A673 (cell line): ENCODE results near the gene SCGB1A1.

Source experiments
- EZH2 ChIP-seq: fragments of 200-600 bp; sonication (generic); IDR thresholded peaks from 2 replicates; pipeline ENCODE4 v1.6.1; 2017; ENCODE audit warnings: borderline replicate concordance, low read depth, mild to moderate bottlenecking, mixed read lengths, antibody characterized with exemption, low read length; ENCODE audit not compliant: poor library complexity, severe bottlenecking
- TF ChIP-seq, protein P1 (sequence below): fragments of 300-800, 200-600 bp; sonication (generic); conservative IDR thresholded peaks from 2 replicates; pipeline ENCODE4 v1.5.1; 2017; ENCODE audit warnings: low read depth, mild to moderate bottlenecking, antibody characterized with exemption, low read length, moderate library complexity, mixed read lengths

DNA sequence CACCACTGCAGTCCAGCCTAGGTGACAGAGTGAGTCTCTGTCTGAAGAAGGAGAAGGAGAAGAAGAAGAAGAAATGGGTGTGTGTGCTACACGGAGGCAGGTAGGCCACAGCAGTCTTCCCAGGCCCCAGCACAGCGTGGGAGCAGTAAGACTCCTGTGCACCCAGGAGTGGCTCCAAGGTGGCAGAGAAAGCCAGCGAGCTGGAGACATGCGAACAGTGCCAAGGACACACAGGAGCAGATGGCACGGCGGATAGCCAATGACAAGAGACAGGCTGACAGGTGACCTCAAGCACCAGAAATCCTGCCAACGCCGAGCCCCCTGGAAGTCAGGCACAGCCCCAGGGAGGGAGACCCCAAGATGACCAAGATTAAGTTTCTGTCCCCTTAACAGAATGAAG, 9.0 kb upstream of the SCGB1A1 start:
- TF ChIP-seq, protein P1, sequence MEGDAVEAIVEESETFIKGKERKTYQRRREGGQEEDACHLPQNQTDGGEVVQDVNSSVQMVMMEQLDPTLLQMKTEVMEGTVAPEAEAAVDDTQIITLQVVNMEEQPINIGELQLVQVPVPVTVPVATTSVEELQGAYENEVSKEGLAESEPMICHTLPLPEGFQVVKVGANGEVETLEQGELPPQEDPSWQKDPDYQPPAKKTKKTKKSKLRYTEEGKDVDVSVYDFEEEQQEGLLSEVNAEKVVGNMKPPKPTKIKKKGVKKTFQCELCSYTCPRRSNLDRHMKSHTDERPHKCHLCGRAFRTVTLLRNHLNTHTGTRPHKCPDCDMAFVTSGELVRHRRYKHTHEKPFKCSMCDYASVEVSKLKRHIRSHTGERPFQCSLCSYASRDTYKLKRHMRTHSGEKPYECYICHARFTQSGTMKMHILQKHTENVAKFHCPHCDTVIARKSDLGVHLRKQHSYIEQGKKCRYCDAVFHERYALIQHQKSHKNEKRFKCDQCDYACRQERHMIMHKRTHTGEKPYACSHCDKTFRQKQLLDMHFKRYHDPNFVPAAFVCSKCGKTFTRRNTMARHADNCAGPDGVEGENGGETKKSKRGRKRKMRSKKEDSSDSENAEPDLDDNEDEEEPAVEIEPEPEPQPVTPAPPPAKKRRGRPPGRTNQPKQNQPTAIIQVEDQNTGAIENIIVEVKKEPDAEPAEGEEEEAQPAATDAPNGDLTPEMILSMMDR, result no peak
- TF ChIP-seq EZH2, result no peak
